Measurements from ENCODE around the gene CDKAL1.

Gene CDKAL1

GRCh38 chr6:20929283-20929682, 395.0 kb downstream of the CDKAL1 start:
- DNase-seq = no peak
- H3K9me3 ChIP-seq (replicated peaks; ENCODE audit: insufficient read depth, low read length) = no peaks in the 10 kb centered on the region
- H3K27me3 ChIP-seq (replicated peaks; ENCODE audit: insufficient read depth, low read length) = no peaks in the 10 kb centered on the region
- no peaks in the 10 kb centered on the region for H3K79me2 ChIP-seq (ENCODE audit: low read length)
- no peaks in the 10 kb centered on the region for H3K4me1 ChIP-seq (ENCODE audit: low read length)
- H3K4me3 ChIP-seq (ENCODE audit: low read length) = no peak overlapping the region
- TF ChIP-seq EZH2 (optimal IDR thresholded peaks at IDR 0.05; ENCODE audit: low read depth, low read length) (no peak), EZH2phosphoT487 (IDR thresholded peaks at IDR 0.05; ENCODE audit: low read length) (no peak), CTCF (IDR thresholded peaks at IDR 0.05; ENCODE audit: low read length) (no peak)
- no peaks in the 10 kb centered on the region for H3K9me2 ChIP-seq (replicated peaks; ENCODE audit: insufficient read depth, low read length)
- H3F3A ChIP-seq (ENCODE audit: insufficient read depth, low read length) = no peaks in the 10 kb centered on the region
- H2AFZ ChIP-seq (ENCODE audit: low read length) = no peak overlapping the region
- no peaks in the 10 kb centered on the region for H4K20me1 ChIP-seq (ENCODE audit: insufficient read depth, low read length)
- H3K27ac ChIP-seq (ENCODE audit: low read length) = no peak overlapping the region
- H3K9ac ChIP-seq (ENCODE audit: low read length) = no peak overlapping the region
- H3K36me3 ChIP-seq (replicated peaks; ENCODE audit: insufficient read depth, low read length) = no peaks in the 10 kb centered on the region
- H3K4me2 ChIP-seq (ENCODE audit: low read depth, low read length) = no peak overlapping the region

GRCh38 chr6:20931093-20931492, 396.8 kb downstream of the CDKAL1 start:
- Histone ChIP-seq H3K27me3 (replicated peaks; ENCODE audit: insufficient read depth, low read length) (no peaks in the 10 kb centered on the region), H3K4me2 (ENCODE audit: low read depth, low read length) (no peak overlapping the region), H4K20me1 (ENCODE audit: insufficient read depth, low read length) (no peaks in the 10 kb centered on the region), H3F3A (ENCODE audit: insufficient read depth, low read length) (no peaks in the 10 kb centered on the region), H3K9me2 (replicated peaks; ENCODE audit: insufficient read depth, low read length) (no peaks in the 10 kb centered on the region), H3K36me3 (replicated peaks; ENCODE audit: insufficient read depth, low read length) (no peaks in the 10 kb centered on the region), H3K9me3 (replicated peaks; ENCODE audit: insufficient read depth, low read length) (no peaks in the 10 kb centered on the region), H3K4me1 (ENCODE audit: low read length) (no peaks in the 10 kb centered on the region), H3K4me3 (ENCODE audit: low read length) (no peak overlapping the region), H3K27ac (ENCODE audit: low read length) (no peak overlapping the region), H3K79me2 (ENCODE audit: low read length) (no peaks in the 10 kb centered on the region), H3K9ac (ENCODE audit: low read length) (no peak overlapping the region), H2AFZ (ENCODE audit: low read length) (no peak overlapping the region)
- no peak for DNase-seq
- no peak for TF ChIP-seq EZH2phosphoT487 (IDR thresholded peaks at IDR 0.05; ENCODE audit: low read length)
- no peak for TF ChIP-seq CTCF (IDR thresholded peaks at IDR 0.05; ENCODE audit: low read length)
- no peak for TF ChIP-seq EZH2 (optimal IDR thresholded peaks at IDR 0.05; ENCODE audit: low read depth, low read length)

- TF ChIP-seq EZH2phosphoT487 (IDR thresholded peaks at IDR 0.05; ENCODE audit: low read length) (no peak), EZH2 (optimal IDR thresholded peaks at IDR 0.05; ENCODE audit: low read depth, low read length) (no peak), CTCF (IDR thresholded peaks at IDR 0.05; ENCODE audit: low read length) (no peak)
- Histone ChIP-seq H3K4me1 (ENCODE audit: low read length) (no peaks in the 10 kb centered on the region), H3K79me2 (ENCODE audit: low read length) (no peaks in the 10 kb centered on the region), H3K9me2 (replicated peaks; ENCODE audit: insufficient read depth, low read length) (no peaks in the 10 kb centered on the region), H3F3A (ENCODE audit: insufficient read depth, low read length) (no peaks in the 10 kb centered on the region), H3K36me3 (replicated peaks; ENCODE audit: insufficient read depth, low read length) (no peaks in the 10 kb centered on the region), H3K27ac (ENCODE audit: low read length) (no peak overlapping the region), H3K9me3 (replicated peaks; ENCODE audit: insufficient read depth, low read length) (no peaks in the 10 kb centered on the region), H3K4me3 (ENCODE audit: low read length) (no peak overlapping the region), H3K27me3 (replicated peaks; ENCODE audit: insufficient read depth, low read length) (no peaks in the 10 kb centered on the region), H3K4me2 (ENCODE audit: low read depth, low read length) (no peak overlapping the region), H3K9ac (ENCODE audit: low read length) (no peak overlapping the region), H2AFZ (ENCODE audit: low read length) (no peak overlapping the region), H4K20me1 (ENCODE audit: insufficient read depth, low read length) (no peaks in the 10 kb centered on the region)
- no peak for DNase-seq
Observed at GRCh38 chr6:20931772-20932171, 397.5 kb downstream of the CDKAL1 start.
